ENCODE measurements around the gene CHD8.

The CHD8 gene

GRCh38 chr14:21352587-21352986, 103.3 kb downstream of the CHD8 start:
- DNase-seq (ENCODE audit: low read depth, low spot score), result no peak
- no peak overlapping the region for H3K4me3 ChIP-seq (ENCODE audit: low read depth, low read length)
- TF ChIP-seq CTCF (IDR thresholded peaks at IDR 0.05; ENCODE audit: low read depth, low read length), result no peak
- in situ Hi-C loops (cut with HindIII; ENCODE audit: low sequenced_read_pairs), result no loop called here

GRCh38 chr14:21350539-21350938, 105.4 kb downstream of the CHD8 start:
- no peak for TF ChIP-seq CTCF (IDR thresholded peaks at IDR 0.05; ENCODE audit: low read depth, low read length)
- H3K4me3 ChIP-seq (ENCODE audit: low read depth, low read length), result no peak overlapping the region
- no peak for DNase-seq (ENCODE audit: low read depth, low spot score)
- in situ Hi-C loops (cut with HindIII; ENCODE audit: low sequenced_read_pairs), result no loop called here

GRCh38 chr14:21347201-21347600, 108.7 kb downstream of the CHD8 start:
- no peak for DNase-seq (ENCODE audit: low read depth, low spot score)
- in situ Hi-C loops (cut with HindIII; ENCODE audit: low sequenced_read_pairs), result no loop called here
- no peak overlapping the region for H3K4me3 ChIP-seq (ENCODE audit: low read depth, low read length)
- TF ChIP-seq CTCF (IDR thresholded peaks at IDR 0.05; ENCODE audit: low read depth, low read length), result no peak

- in situ Hi-C loops (cut with HindIII; ENCODE audit: low sequenced_read_pairs), result no loop called here
- no peak overlapping the region for H3K4me3 ChIP-seq (ENCODE audit: low read depth, low read length)
- TF ChIP-seq CTCF (IDR thresholded peaks at IDR 0.05; ENCODE audit: low read depth, low read length), result no peak
Measured at GRCh38 chr14:21346532-21347135, 109.3 kb downstream of the CHD8 start.

GRCh38 chr14:21343035-21343794, 112.7 kb downstream of the CHD8 start:
- DNase-seq (ENCODE audit: low read depth, low spot score), result no peak
- in situ Hi-C loops (cut with HindIII; ENCODE audit: low sequenced_read_pairs), result no loop called here
- TF ChIP-seq CTCF (IDR thresholded peaks at IDR 0.05; ENCODE audit: low read depth, low read length), result no peak
- H3K4me3 ChIP-seq (ENCODE audit: low read depth, low read length), result no peak overlapping the region

More at GRCh38 chr14:21346532-21347135, 109.3 kb downstream of the CHD8 start:
- peak; percentile 8 for DNase-seq (ENCODE audit: low read depth, low spot score)
